Stimulated activated naive B cell treated with anti-CD40 and anti-IgM and Interleukin-4, amounts not matched to agents 10 μg/mL and 1 μg/mL and 100 μg/mL, for 72 hours (primary cell): ENCODE data around the gene AKAP8L.
A peak's percentile ranks its signal among the peaks of the same experiment; 100 is the strongest.
"Not testable (repeated sequence)": the region's sequence is repeated elsewhere in the genome, so short reads cannot be mapped to it uniquely, and the experiment has no call there.

Experiments
- ATAC-seq, 2 donors: fragments of 150-1000 bp; cut with Tn5 transposase; replicated peaks; 2 replicates each; pipeline ENCODE4 v1.10.0; 2021; ENCODE audit warnings: moderate library complexity in 1 of 2
- DNase-seq: peaks from one replicate; pipeline ENCODE4 v3.0.0; 2021
- H3K27ac Mint-ChIP-seq: one replicate; pipeline ENCODE4 v1.8.0; 2022; ENCODE audit warnings: mild to moderate bottlenecking, mixed read lengths
- H3K27me3 Mint-ChIP-seq, 2 donors: one replicate each; pipeline ENCODE4 v1.8.0; 2022; ENCODE audit warnings: mixed read lengths in 2 of 2
- H3K36me3 Mint-ChIP-seq, 2 donors: one replicate each; pipeline ENCODE4 v1.8.0; 2022; ENCODE audit warnings: mixed read lengths in 2 of 2, mild to moderate bottlenecking in 1 of 2
- H3K4me1 Mint-ChIP-seq, 2 donors: one replicate each; pipeline ENCODE4 v1.8.0; 2022; ENCODE audit warnings: mixed read lengths in 2 of 2, mild to moderate bottlenecking in 1 of 2
- H3K4me3 Mint-ChIP-seq, 2 donors: one replicate each; pipeline ENCODE4 v1.8.0; 2022; ENCODE audit warnings: mild to moderate bottlenecking in 2 of 2, mixed read lengths in 2 of 2, moderate library complexity in 1 of 2
- H3K9me3 Mint-ChIP-seq, 2 donors: one replicate each; pipeline ENCODE4 v1.8.0; 2022; ENCODE audit warnings: mixed read lengths in 2 of 2, mild to moderate bottlenecking in 1 of 2

Gene AKAP8L

GRCh38 chr19:15401397-15401710, 17.4 kb downstream of the AKAP8L start:
- DNase-seq, result no peak
- ATAC-seq, result no peak
- H3K27ac Mint-ChIP-seq, result no peak overlapping the region
- peaks cover 24 to 28% of the 10 kb centered on the region in 2 donors for H3K4me1 Mint-ChIP-seq
- H3K36me3 Mint-ChIP-seq, result peaks cover 41 to 59% of the 10 kb centered on the region in 2 donors
- H3K27me3 Mint-ChIP-seq, result no peaks in the 10 kb centered on the region
- no peaks in the 10 kb centered on the region for H3K9me3 Mint-ChIP-seq
- H3K4me3 Mint-ChIP-seq, result no peak overlapping the region

GRCh38 chr19:15400521-15401396, 18.0 kb downstream of the AKAP8L start:
- no peaks in the 10 kb centered on the region for H3K9me3 Mint-ChIP-seq
- no peaks in the 10 kb centered on the region for H3K27me3 Mint-ChIP-seq
- H3K4me3 Mint-ChIP-seq, result no peak overlapping the region
- ATAC-seq, result no peak
- peaks cover 44 to 60% of the 10 kb centered on the region in 2 donors for H3K36me3 Mint-ChIP-seq
- peaks cover 25 to 27% of the 10 kb centered on the region in 2 donors for H3K4me1 Mint-ChIP-seq
- H3K27ac Mint-ChIP-seq, result no peak overlapping the region
- no peak for DNase-seq

GRCh38 chr19:15399635-15400034, 19.2 kb downstream of the AKAP8L start:
- Mint-ChIP-seq H3K36me3 (peaks cover 47 to 58% of the 10 kb centered on the region in 2 donors), H3K9me3 (no peaks in the 10 kb centered on the region), H3K4me1 (peaks cover 16 to 18% of the 10 kb centered on the region in 2 donors), H3K27ac (no peak overlapping the region), H3K27me3 (no peaks in the 10 kb centered on the region), H3K4me3 (no peak overlapping the region)
- DNase-seq (no peak), ATAC-seq (no peak)

DNA sequence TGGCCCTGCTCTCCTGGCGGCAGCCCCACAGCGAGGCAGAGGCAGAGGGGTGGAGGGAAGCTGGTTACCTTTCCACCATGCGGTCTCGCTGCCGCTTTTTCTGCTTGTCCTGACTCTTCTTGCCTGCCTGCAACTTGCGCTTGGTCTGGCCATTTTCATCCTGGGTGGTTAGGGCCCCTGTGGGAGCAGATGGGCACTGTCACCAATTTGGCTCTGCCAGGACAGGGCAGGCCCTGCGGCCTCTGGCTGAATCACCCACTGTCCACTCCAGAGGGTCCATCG, 19.6 kb downstream of the AKAP8L start:
- Mint-ChIP-seq H3K9me3 (no peaks in the 10 kb centered on the region), H3K27me3 (no peaks in the 10 kb centered on the region), H3K4me3 (no peak overlapping the region), H3K27ac (no peak overlapping the region), H3K36me3 (peaks cover 48 to 58% of the 10 kb centered on the region in 2 donors), H3K4me1 (peaks cover 11 to 14% of the 10 kb centered on the region in 2 donors)
- ATAC-seq, result no peak
- DNase-seq, result no peak

DNA sequence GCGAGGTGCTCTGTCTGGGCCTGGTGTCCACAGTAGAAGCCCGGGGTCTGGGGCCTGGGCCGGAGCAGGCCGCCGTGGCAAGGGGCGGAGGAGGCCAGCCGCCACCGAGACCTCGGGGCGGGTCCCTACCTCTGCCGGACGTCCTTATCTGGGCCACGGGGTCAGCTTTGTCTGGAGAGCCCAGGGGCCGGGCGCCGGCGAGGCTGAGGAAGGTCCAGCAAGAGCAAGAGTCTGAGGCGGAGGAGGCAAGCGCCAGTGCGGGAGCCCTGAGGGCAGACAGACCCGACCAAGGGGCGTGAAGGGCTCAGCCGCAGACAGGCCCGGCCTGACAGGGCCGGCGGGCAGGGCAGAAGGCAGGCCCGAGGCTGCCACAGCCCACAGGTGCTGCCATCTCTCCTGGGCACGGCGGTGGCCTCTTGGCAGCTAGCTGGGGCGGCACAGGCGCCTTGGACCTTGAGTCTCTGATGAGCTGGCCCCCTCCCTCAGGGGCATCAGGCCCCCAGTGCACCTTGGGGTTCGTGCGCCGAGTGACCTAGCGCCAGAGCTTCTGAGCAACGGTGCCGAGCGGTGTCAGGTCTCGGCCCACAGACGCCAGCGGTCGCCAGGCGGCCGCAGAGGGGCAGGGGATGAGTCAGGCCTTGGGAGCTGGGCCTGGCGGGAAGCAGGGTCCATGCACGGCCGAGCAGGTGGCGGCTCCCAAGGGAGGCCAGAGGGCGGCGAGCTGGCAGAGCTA, 20.1 kb downstream of the AKAP8L start:
- peak overlapping the region; percentile 59 for H3K27ac Mint-ChIP-seq
- H3K4me1 Mint-ChIP-seq, result peaks cover 10 to 12% of the 10 kb centered on the region in 2 donors
- no peak overlapping the region for H3K4me3 Mint-ChIP-seq
- peaks cover 51 to 60% of the 10 kb centered on the region in 2 donors for H3K36me3 Mint-ChIP-seq
- DNase-seq, result no peak
- no peaks in the 10 kb centered on the region for H3K27me3 Mint-ChIP-seq
- ATAC-seq, result no peak
- no peaks in the 10 kb centered on the region for H3K9me3 Mint-ChIP-seq

GRCh38 chr19:15397782-15398181, 21.0 kb downstream of the AKAP8L start:
- peak overlapping the region; percentile 38 for H3K27ac Mint-ChIP-seq
- H3K27me3 Mint-ChIP-seq, result no peaks in the 10 kb centered on the region
- DNase-seq (no peak), ATAC-seq (no peak)
- peaks cover 56 to 60% of the 10 kb centered on the region in 2 donors for H3K36me3 Mint-ChIP-seq
- H3K4me3 Mint-ChIP-seq, result no peak overlapping the region
- H3K4me1 Mint-ChIP-seq, result peaks cover 10% of the 10 kb centered on the region in 2 donors
- H3K9me3 Mint-ChIP-seq, result no peaks in the 10 kb centered on the region

- H3K27me3 Mint-ChIP-seq, result no peaks in the 10 kb centered on the region
- DNase-seq (no peak), ATAC-seq (no peak)
- peaks cover 7 to 10% of the 10 kb centered on the region in 2 donors for H3K4me1 Mint-ChIP-seq
- no peak overlapping the region for H3K4me3 Mint-ChIP-seq
- peak overlapping the region; percentile 38 for H3K27ac Mint-ChIP-seq
- no peaks in the 10 kb centered on the region for H3K9me3 Mint-ChIP-seq
- H3K36me3 Mint-ChIP-seq, result peaks cover 56 to 57% of the 10 kb centered on the region in 2 donors
These were observed 21.6 kb downstream of the AKAP8L start for GRCh38 chr19:15397236-15397635.

DNA sequence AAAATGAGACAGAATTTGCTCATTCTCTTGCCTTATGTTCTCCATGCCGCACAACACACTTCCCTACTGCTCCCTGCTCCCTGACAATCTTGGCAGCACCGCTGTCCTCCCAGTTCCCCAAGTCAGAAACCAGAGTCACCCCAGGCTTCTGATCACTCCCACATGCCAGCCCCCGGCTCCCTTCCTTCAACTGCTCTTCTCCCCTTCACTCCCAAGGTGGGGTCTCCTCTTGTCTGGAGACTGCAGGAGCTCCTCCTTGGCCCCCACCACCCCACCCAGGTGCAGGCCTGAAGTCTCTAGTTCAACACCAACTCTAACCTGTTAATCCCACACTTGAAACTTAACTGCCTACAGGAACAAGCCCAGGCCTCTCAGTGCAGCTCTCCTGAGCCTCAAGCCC, 22.4 kb downstream of the AKAP8L start:
- no peak for ATAC-seq
- Mint-ChIP-seq H3K27me3 (no peaks in the 10 kb centered on the region), H3K4me3 (no peak overlapping the region), H3K4me1 (peaks cover 7 to 10% of the 10 kb centered on the region in 2 donors), H3K9me3 (no peaks in the 10 kb centered on the region), H3K27ac (peak overlapping the region; percentile 44), H3K36me3 (peaks cover 58 to 62% of the 10 kb centered on the region in 2 donors)
- no peak for DNase-seq

- Mint-ChIP-seq H3K4me1 (peaks cover 11 to 20% of the 10 kb centered on the region in 2 donors), H3K27ac (peak overlapping the region; percentile 51), H3K36me3 (peaks cover 57 to 59% of the 10 kb centered on the region in 2 donors)
- not testable (repeated sequence) for H3K4me3 Mint-ChIP-seq, ATAC-seq, H3K27me3 Mint-ChIP-seq, DNase-seq, H3K9me3 Mint-ChIP-seq
These were observed 23.5 kb downstream of the AKAP8L start for GRCh38 chr19:15395251-15395650.

GRCh38 chr19:15394426-15394825, 24.4 kb downstream of the AKAP8L start:
- H3K27ac Mint-ChIP-seq, result no peak overlapping the region

GRCh38 chr19:15393963-15394362, 24.8 kb downstream of the AKAP8L start:
- H3K4me1 Mint-ChIP-seq, result peaks cover 13 to 25% of the 10 kb centered on the region in 2 donors
- H3K27ac Mint-ChIP-seq, result no peak overlapping the region
- no peak for ATAC-seq
- no peaks in the 10 kb centered on the region for H3K9me3 Mint-ChIP-seq
- H3K4me3 Mint-ChIP-seq, result no peak overlapping the region
- DNase-seq, result no peak
- H3K36me3 Mint-ChIP-seq, result peaks cover 53 to 65% of the 10 kb centered on the region in 2 donors
- no peaks in the 10 kb centered on the region for H3K27me3 Mint-ChIP-seq

More at GRCh38 chr19:15394426-15394825, 24.4 kb downstream of the AKAP8L start:
- no peak for DNase-seq
- Mint-ChIP-seq H3K9me3 (no peaks in the 10 kb centered on the region), H3K4me3 (no peak overlapping the region), H3K27me3 (no peaks in the 10 kb centered on the region), H3K4me1 (peaks cover 11 to 24% of the 10 kb centered on the region in 2 donors), H3K36me3 (peaks cover 51 to 61% of the 10 kb centered on the region in 2 donors)
- no peak for ATAC-seq

DNA sequence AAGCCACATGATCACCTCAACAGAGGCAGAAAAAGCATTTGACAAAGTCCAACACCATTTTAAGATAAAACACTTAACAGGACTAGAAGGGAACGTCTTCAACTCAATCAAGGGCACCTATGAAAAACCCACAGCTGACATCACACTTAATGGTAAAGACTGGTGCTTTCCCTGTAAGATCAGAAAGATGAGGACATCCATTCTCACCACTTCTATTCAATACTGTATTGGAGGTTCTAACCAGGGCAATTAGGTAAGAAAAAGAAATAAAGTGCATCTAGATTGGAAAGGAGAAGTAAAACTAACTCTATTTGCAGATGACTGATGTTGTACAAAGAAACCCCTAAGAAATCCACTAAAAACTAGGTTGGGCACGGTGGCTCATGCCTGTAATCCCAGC, 28.0 kb downstream of the AKAP8L start:
- Mint-ChIP-seq H3K27me3 (no peaks in the 10 kb centered on the region), H3K4me1 (peaks cover 6 to 15% of the 10 kb centered on the region in 2 donors), H3K36me3 (peaks cover 28 to 38% of the 10 kb centered on the region in 2 donors), H3K4me3 (peak overlapping the region; percentile 10 to 16), H3K27ac (peak overlapping the region; percentile 59), H3K9me3 (no peaks in the 10 kb centered on the region)
- DNase-seq (no peak), ATAC-seq (peak; percentile 94 to 98)

GRCh38 chr19:15381864-15382263, 36.9 kb downstream of the AKAP8L start:
- Mint-ChIP-seq H3K27me3 (no peaks in the 10 kb centered on the region), H3K4me3 (no peak overlapping the region)

DNA sequence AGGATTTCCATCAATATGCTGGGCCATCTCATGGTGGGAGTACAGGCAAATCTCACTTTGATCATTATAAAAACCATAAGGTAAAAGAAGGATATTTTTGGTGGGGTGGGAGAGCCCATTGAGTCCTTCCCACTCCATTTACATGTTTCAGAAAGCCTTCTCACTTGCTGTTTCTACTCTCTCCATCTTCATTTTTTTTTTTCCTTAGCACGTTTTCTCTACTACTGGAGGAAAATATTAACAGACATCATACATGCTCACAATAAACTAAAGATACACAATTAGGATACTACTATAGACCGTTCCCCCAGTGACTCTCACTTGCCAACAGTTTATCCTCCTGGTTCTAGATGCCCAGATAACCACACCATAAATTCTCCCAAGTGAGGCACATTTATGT, 37.4 kb downstream of the AKAP8L start:
- DNase-seq (no peak), ATAC-seq (no peak)
- H3K27me3 Mint-ChIP-seq, result no peaks in the 10 kb centered on the region
- peaks cover 30 to 38% of the 10 kb centered on the region in 2 donors for H3K4me1 Mint-ChIP-seq
- no peaks in the 10 kb centered on the region for H3K9me3 Mint-ChIP-seq
- H3K4me3 Mint-ChIP-seq, result no peak overlapping the region
- H3K27ac Mint-ChIP-seq, result peak overlapping the region; percentile 9
- peaks cover 8 to 30% of the 10 kb centered on the region in 2 donors for H3K36me3 Mint-ChIP-seq

More at GRCh38 chr19:15381864-15382263, 36.9 kb downstream of the AKAP8L start:
- DNase-seq (no peak), ATAC-seq (no peak)
- Mint-ChIP-seq H3K4me1 (peaks cover 27 to 34% of the 10 kb centered on the region in 2 donors), H3K27ac (peak overlapping the region; percentile 9), H3K36me3 (peaks cover 8 to 27% of the 10 kb centered on the region in 2 donors), H3K9me3 (no peaks in the 10 kb centered on the region)
